NCI-H526 (cell line): Measurements from ENCODE around the gene SCN5A.

Experiments used
- DNase-seq, 2 experiments: peaks; one replicate each; lab custom pipeline; 2025; lab: John Stamatoyannopoulos, UW

SCN5A gene

GRCh38 chr3:38560996-38561717 is 88.3 kb downstream of the SCN5A start:
- no peak for DNase-seq

GRCh38 chr3:38560284-38560683 is 89.2 kb downstream of the SCN5A start:
- no peak for DNase-seq

- no peak for DNase-seq
Measured at GRCh38 chr3:38558864-38559263, 90.6 kb downstream of the SCN5A start.

GRCh38 chr3:38556640-38557358 is 92.7 kb downstream of the SCN5A start:
- no peak for DNase-seq

- no peak for DNase-seq
Measured at GRCh38 chr3:38555926-38556325, 93.6 kb downstream of the SCN5A start.

- no peak for DNase-seq
Measured at GRCh38 chr3:38555149-38555840, 94.2 kb downstream of the SCN5A start.

GRCh38 chr3:38554127-38554827 is 95.2 kb downstream of the SCN5A start:
- no peak for DNase-seq

GRCh38 chr3:38553071-38553470 is 96.4 kb downstream of the SCN5A start:
- no peak for DNase-seq

- no peak for DNase-seq
Measured at GRCh38 chr3:38552364-38552763, 97.1 kb downstream of the SCN5A start.

GRCh38 chr3:38551026-38551832 is 98.3 kb downstream of the SCN5A start:
- no peak for DNase-seq

- no peak for DNase-seq
Measured at GRCh38 chr3:38549957-38550840, 99.3 kb downstream of the SCN5A start.

- no peak for DNase-seq
Measured at GRCh38 chr3:38549486-38549885, 100.0 kb downstream of the SCN5A start.

GRCh38 chr3:38549082-38549481 is 100.4 kb downstream of the SCN5A start:
- no peak for DNase-seq

GRCh38 chr3:38548154-38548931 is 101.1 kb downstream of the SCN5A start:
- DNase-seq: peak; percentile 21 to 54

- DNase-seq: no peak
Measured at GRCh38 chr3:38545983-38546382, 103.5 kb downstream of the SCN5A start.

- no peak for DNase-seq
Measured at GRCh38 chr3:38545550-38545949, 103.9 kb downstream of the SCN5A start.

GRCh38 chr3:38544926-38545325 is 104.6 kb downstream of the SCN5A start:
- DNase-seq: no peak

GRCh38 chr3:38543586-38543985 is 105.9 kb downstream of the SCN5A start:
- DNase-seq: no peak

GRCh38 chr3:38542401-38543298 is 106.8 kb downstream of the SCN5A start:
- DNase-seq: no peak
